Activated gamma-delta T cell (primary cell): Measurements from ENCODE around the gene AGXT.

Experiments used
- DNase-seq: peaks from one replicate; lab custom pipeline; 2025; lab: John Stamatoyannopoulos, UW

Gene AGXT

DNA sequence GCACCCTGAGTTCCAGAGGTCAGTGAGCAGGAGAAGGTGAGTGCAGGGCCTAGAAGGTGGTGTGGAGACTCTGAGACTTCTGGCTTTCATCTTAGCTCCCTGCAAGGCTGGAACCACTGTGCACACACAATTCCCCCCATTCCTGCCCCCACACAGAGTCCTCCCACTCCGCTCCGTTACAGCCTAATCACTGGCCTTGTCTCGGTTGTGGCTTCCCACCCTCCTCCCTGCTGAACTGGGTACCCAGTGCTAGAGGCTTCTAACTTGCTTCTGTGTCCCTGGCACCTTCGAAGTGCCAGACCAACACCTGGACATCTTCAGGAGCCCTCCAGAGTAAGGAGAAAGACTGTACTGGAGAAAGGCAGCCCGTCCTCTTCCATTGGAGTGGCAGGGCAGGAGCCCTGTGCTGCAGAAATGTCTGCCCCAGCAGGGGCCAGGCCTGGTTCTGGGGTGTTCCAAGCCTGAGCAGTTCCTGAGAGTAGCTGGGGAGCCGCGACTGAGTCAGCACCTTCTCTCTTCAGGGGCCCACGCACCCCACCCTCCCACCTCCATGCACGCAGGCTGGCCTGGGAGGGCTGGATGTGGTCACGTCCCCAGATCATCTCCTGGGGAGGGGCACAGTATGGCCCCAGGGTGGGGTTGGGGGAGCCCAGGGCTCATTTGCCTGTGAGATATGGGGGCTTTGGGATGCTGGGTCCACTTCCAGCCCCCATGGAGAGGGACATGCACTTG, 60.9 kb downstream of the AGXT start:
- DNase-seq, result no peak
